Neural cell (in vitro differentiated cells): ENCODE results near the gene FKBP2. TPM values are rescaled to one million over a fixed set of nuclear protein-coding genes. Genes with fewer than 3 reads are reported as not detected.

Experiments
- H2AFZ ChIP-seq: fragments of 200-600, 300-800 bp; sonication (generic), shearing (Covaris generic); 2 replicates; pipeline ENCODE4 v1.6.0; 2014; ENCODE audit warnings: low read depth, mild to moderate bottlenecking, antibody characterized with exemption, low read length, moderate library complexity
- H3F3A ChIP-seq: fragments of 200-600 bp; shearing (Covaris generic); 2 replicates; pipeline ENCODE4 v1.6.1; 2016; ENCODE audit warnings: mild to moderate bottlenecking, moderate library complexity, mixed read lengths, antibody characterized with exemption, low read length; ENCODE audit not compliant: insufficient read depth, poor library complexity, severe bottlenecking
- H3K27ac ChIP-seq: fragments of 200-600, 300-800 bp; sonication (generic), shearing (Covaris generic); 2 replicates; pipeline ENCODE4 v1.5.1; 2014; ENCODE audit warnings: mild to moderate bottlenecking, low read length, moderate library complexity
- H3K27me3 ChIP-seq: fragments of 300-800, 200-600 bp; sonication (generic), shearing (Covaris generic); 2 replicates; pipeline ENCODE4 v1.6.0; 2014; ENCODE audit warnings: mild to moderate bottlenecking, low read depth, low read length, moderate library complexity; ENCODE audit not compliant: insufficient read depth
- H3K36me3 ChIP-seq: fragments of 300-800, 200-600 bp; sonication (generic), shearing (Covaris generic); 2 replicates; pipeline ENCODE4 v1.5.1; 2014; ENCODE audit warnings: mild to moderate bottlenecking, antibody characterized with exemption, low read length, moderate library complexity; ENCODE audit not compliant: insufficient read depth
- H3K4me2 ChIP-seq: fragments of 300-800, 200-600 bp; sonication (generic), shearing (Covaris generic); 2 replicates; pipeline ENCODE4 v1.6.0; 2014; ENCODE audit warnings: mild to moderate bottlenecking, low read length
- H3K4me3 ChIP-seq: fragments of 300-800, 200-600 bp; sonication (generic), shearing (Covaris generic); 2 replicates; pipeline ENCODE4 v1.5.1; 2014; ENCODE audit warnings: mild to moderate bottlenecking, low read length, moderate library complexity
- H3K79me2 ChIP-seq: fragments of 200-600 bp; shearing (Covaris generic); replicated peaks from 2 replicates; pipeline ENCODE4 v1.6.0; 2014; ENCODE audit warnings: mild to moderate bottlenecking, low read length, moderate library complexity; ENCODE audit not compliant: insufficient read depth
- H3K9ac ChIP-seq: fragments of 300-800, 200-600 bp; sonication (generic), shearing (Covaris generic); 2 replicates; pipeline ENCODE4 v1.6.1; 2016; ENCODE audit warnings: mild to moderate bottlenecking, low read length, mixed read lengths
- H3K9me2 ChIP-seq: fragments of 200-600 bp; shearing (Covaris generic); 2 replicates; pipeline ENCODE4 v1.6.1; 2016; ENCODE audit warnings: mild to moderate bottlenecking, low read length, mixed read lengths; ENCODE audit not compliant: insufficient read depth
- H3K9me3 ChIP-seq: fragments of 200-600, 300-800 bp; sonication (generic), shearing (Covaris generic); 2 replicates; pipeline ENCODE4 v1.6.1; 2016; ENCODE audit warnings: mild to moderate bottlenecking, mixed run types, low read length, moderate library complexity, mixed read lengths
- H4K20me1 ChIP-seq: fragments of 200-600 bp; shearing (Covaris generic); 2 replicates; pipeline ENCODE4 v1.6.1; 2016; ENCODE audit warnings: mild to moderate bottlenecking, mixed run types; ENCODE audit not compliant: insufficient read depth
- CTCF ChIP-seq: fragments of 450-650 bp; IDR thresholded peaks from 2 replicates; pipeline ENCODE4 v1.5.1; 2014; ENCODE audit warnings: antibody characterized with exemption, mild to moderate bottlenecking, moderate library complexity; ENCODE audit not compliant: poor library complexity, severe bottlenecking
- EP300 ChIP-seq: fragments of 450-650 bp; conservative IDR thresholded peaks from 2 replicates; pipeline ENCODE4 v1.6.1; 2014; ENCODE audit warnings: antibody characterized with exemption, mild to moderate bottlenecking, moderate library complexity; ENCODE audit not compliant: poor library complexity, severe bottlenecking
- EZH2 ChIP-seq: fragments of 200-600, 300-800 bp; shearing (Covaris generic), sonication (generic); IDR thresholded peaks from 2 replicates; pipeline ENCODE4 v1.6.1; 2014; ENCODE audit warnings: antibody characterized with exemption, low read length, borderline replicate concordance, mild to moderate bottlenecking; ENCODE audit not compliant: insufficient read depth, poor library complexity, severe bottlenecking
- MXI1 ChIP-seq: fragments of 450-650 bp; conservative IDR thresholded peaks from 2 replicates; pipeline ENCODE4 v1.6.1; 2014; ENCODE audit warnings: antibody characterized with exemption, mild to moderate bottlenecking; ENCODE audit not compliant: poor library complexity, severe bottlenecking
- POLR2AphosphoS5 ChIP-seq: IDR thresholded peaks from 2 replicates; pipeline ENCODE4 v1.6.1; 2012
- RAD21 ChIP-seq: fragments of 450-650 bp; conservative IDR thresholded peaks from 2 replicates; pipeline ENCODE4 v1.6.1; 2014; ENCODE audit warnings: antibody characterized with exemption, mild to moderate bottlenecking, moderate library complexity
- REST ChIP-seq: IDR thresholded peaks from 2 replicates; pipeline ENCODE4 v1.6.1; 2012; ENCODE audit warnings: borderline replicate concordance
- SMC3 ChIP-seq: fragments of 450-650 bp; conservative IDR thresholded peaks from 2 replicates; pipeline ENCODE4 v1.6.1; 2014; ENCODE audit warnings: antibody characterized with exemption, mild to moderate bottlenecking, moderate library complexity; ENCODE audit not compliant: poor library complexity
- TAF1 ChIP-seq: IDR thresholded peaks from 2 replicates; pipeline ENCODE4 v1.6.1; 2012; ENCODE audit warnings: low read depth
- polyA plus RNA-seq: library from polyadenylated mRNA; depleted of rRNA; stranded (reverse); fragments of >200 nt; gene quantifications from 2 replicates; pipeline ENCODE4 v1.2.3, GENCODE V29; 2014

The FKBP2 gene
- polyA plus RNA-seq, 1 donor from 2014 or later = 47.4 TPM

GRCh38 chr11:64203421-64204079, 37.3 kb upstream of the FKBP2 start:
- Histone ChIP-seq H3K36me3 (peaks cover 6% of the 10 kb centered on the region), H3K9ac (no peak overlapping the region), H3K79me2 (no peaks in the 10 kb centered on the region), H3K4me3 (no peak overlapping the region), H3K4me2 (no peak overlapping the region), H3F3A (no peaks in the 10 kb centered on the region), H3K27me3 (no peaks in the 10 kb centered on the region), H2AFZ (no peak overlapping the region), H3K9me2 (no peaks in the 10 kb centered on the region), H3K9me3 (no peaks in the 10 kb centered on the region), H4K20me1 (no peaks in the 10 kb centered on the region), H3K27ac (no peak overlapping the region)
- TF ChIP-seq TAF1 (no peak), REST (no peak), RAD21 (no peak), POLR2AphosphoS5 (no peak), EZH2 (no peak), EP300 (no peak), CTCF (no peak), MXI1 (no peak), SMC3 (no peak)

- Histone ChIP-seq H4K20me1 (no peaks in the 10 kb centered on the region), H2AFZ (no peak overlapping the region), H3K9me2 (no peaks in the 10 kb centered on the region), H3K9ac (no peak overlapping the region), H3K27me3 (no peaks in the 10 kb centered on the region), H3F3A (no peaks in the 10 kb centered on the region), H3K4me3 (no peak overlapping the region), H3K4me2 (no peak overlapping the region), H3K36me3 (peaks cover 6% of the 10 kb centered on the region), H3K9me3 (no peaks in the 10 kb centered on the region), H3K79me2 (no peaks in the 10 kb centered on the region), H3K27ac (no peak overlapping the region)
- TF ChIP-seq TAF1 (no peak), EZH2 (no peak), SMC3 (no peak), MXI1 (no peak), POLR2AphosphoS5 (no peak), RAD21 (no peak), CTCF (no peak), REST (no peak), EP300 (no peak)
These were observed 36.8 kb upstream of the FKBP2 start for GRCh38 chr11:64204080-64204440.
